GM12875 (cell line): ENCODE data around the gene PPP1R9A.

Experiments used
- H3K4me3 ChIP-seq: one replicate; pipeline ENCODE4 v1.5.1; 2011; ENCODE audit warnings: low read depth, low read length, control low read depth
- TF ChIP-seq, protein P1 (sequence below): IDR thresholded peaks from 2 replicates; pipeline ENCODE4 v1.5.1; 2011; ENCODE audit warnings: low read depth, mild to moderate bottlenecking, control low read depth, inconsistent platforms, low read length, moderate library complexity, borderline replicate concordance; ENCODE audit not compliant: insufficient read depth

Gene PPP1R9A

DNA sequence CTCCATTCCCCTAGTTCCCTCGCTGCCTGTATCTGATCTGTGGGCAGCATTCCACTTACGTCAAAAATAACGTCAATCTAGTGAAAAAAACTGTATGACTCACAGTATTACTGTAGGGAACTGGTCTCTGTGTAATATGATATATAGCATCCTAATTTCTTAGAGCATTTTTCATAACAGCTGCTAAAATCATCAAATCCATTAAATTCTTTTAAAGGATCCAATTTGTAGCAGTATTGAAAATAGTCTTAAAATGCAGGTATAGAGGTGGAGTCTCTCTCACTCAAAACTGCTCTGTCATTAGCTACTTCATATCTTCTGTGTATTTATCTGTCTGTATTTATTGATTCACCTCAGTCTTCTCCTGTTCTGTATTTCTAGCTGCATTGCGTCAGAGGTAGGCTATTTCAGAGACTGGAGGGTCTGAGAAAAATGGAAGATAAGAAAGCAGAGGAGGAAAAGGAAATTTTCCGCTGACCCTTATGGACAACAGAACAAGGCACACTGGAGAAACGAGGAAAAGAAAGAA lies 357.0 kb downstream of the PPP1R9A start:
- TF ChIP-seq, protein P1, sequence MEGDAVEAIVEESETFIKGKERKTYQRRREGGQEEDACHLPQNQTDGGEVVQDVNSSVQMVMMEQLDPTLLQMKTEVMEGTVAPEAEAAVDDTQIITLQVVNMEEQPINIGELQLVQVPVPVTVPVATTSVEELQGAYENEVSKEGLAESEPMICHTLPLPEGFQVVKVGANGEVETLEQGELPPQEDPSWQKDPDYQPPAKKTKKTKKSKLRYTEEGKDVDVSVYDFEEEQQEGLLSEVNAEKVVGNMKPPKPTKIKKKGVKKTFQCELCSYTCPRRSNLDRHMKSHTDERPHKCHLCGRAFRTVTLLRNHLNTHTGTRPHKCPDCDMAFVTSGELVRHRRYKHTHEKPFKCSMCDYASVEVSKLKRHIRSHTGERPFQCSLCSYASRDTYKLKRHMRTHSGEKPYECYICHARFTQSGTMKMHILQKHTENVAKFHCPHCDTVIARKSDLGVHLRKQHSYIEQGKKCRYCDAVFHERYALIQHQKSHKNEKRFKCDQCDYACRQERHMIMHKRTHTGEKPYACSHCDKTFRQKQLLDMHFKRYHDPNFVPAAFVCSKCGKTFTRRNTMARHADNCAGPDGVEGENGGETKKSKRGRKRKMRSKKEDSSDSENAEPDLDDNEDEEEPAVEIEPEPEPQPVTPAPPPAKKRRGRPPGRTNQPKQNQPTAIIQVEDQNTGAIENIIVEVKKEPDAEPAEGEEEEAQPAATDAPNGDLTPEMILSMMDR, result no peak
- H3K4me3 ChIP-seq, result no peak overlapping the region

DNA sequence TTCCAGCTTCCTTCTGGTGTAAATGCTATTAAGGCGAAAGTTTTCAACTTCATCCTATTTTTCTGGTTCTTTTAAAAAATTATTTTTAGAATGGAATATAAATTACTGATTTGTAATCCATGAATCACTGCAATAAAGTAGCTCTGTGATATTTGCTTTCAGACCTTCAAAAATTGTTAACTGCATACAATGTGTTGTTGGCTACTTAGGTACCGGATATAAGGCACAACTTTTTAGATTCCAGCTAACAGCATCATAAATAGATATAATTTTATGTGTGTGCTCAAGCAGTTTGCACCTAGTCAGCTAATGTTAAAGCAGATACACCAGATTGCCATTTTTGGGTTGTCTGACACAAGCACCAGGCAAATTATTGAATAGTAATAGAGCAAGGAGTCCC lies 358.2 kb downstream of the PPP1R9A start:
- no peak overlapping the region for H3K4me3 ChIP-seq
- TF ChIP-seq, protein P1, result no peak

- H3K4me3 ChIP-seq, result no peak overlapping the region
- TF ChIP-seq, protein P1, result no peak
Measured at GRCh38 chr7:95267754-95268153, 360.4 kb downstream of the PPP1R9A start.

DNA sequence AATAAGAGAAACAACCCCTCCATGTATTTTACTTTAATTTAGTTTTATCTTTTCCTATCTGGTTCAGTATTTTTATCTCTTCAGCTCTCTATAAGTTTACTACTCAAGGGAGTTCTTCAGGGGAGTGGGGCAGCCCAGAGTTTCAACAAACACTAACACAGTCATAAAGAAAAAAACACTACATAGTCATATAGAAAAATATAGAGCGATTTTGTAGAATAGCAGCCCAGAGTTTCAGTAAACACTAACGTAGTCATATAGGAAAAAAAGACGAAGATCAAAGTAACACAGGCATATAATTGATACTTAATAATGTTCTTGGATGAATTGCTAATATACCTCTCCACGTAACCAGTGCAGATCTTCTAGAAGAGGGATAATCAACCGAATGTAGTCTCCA lies 362.2 kb downstream of the PPP1R9A start:
- TF ChIP-seq, protein P1, result no peak
- no peak overlapping the region for H3K4me3 ChIP-seq

DNA sequence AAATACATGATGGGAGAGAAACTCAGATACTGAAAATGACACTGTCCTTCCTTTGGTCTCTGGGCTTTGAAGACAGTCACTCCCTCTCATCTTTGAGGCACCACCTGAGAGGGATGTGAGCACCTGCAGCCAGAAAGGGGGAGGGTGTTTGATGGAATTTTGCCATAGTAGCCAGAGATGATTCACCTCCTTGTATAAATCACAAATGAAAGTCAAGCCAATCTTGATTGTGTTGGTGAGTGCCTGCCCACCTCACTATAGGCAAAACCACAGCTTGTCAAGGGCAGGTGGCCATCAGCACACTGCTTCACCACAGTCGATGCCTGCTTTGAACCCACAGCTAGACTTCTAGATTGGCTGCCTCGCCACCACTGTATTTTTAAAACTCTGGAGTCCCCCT lies 368.7 kb downstream of the PPP1R9A start:
- TF ChIP-seq, protein P1, result no peak

DNA sequence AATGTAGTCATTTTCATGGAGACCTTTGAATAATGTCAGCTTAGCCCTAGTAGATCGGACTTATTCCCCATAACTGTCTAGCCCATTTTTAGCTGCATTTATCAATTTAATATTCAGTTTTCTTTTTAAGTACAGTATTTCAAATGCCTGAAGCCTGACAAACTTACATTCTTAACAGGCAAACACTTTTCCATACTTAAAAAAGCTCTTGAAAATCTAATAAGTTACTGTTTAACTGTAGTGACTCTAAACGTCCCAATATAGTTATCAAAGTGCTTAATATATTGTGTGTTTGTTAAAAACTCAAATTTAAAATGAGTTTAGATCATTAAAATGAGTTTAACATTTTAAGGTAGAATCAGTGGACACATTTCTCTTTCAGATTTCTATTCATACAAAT lies 372.0 kb downstream of the PPP1R9A start:
- TF ChIP-seq, protein P1, result no peak
- H3K4me3 ChIP-seq, result no peak overlapping the region

More for the DNA sequence above, 368.7 kb downstream of the PPP1R9A start:
- H3K4me3 ChIP-seq, result no peak overlapping the region

DNA sequence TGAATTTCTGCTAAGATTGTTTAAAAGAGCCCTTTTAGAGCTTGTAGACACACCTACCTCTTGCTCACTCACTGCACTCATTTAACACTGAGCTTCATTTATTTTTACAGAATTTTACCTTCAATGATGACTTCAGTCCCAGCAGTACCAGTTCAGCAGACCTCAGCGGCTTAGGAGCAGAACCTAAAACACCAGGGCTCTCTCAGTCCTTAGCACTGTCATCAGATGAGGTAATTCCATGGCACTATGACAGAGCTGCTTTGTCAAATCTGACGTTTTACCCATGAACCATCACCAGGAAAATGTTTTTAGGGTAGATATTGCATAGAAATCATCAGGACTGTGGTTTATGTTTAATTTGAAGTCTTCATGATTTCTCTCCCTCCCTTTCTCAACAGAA lies 378.7 kb downstream of the PPP1R9A start:
- TF ChIP-seq, protein P1, result no peak
- no peak overlapping the region for H3K4me3 ChIP-seq
